ENCODE data around the gene CDC40. TPM values are rescaled to one million over a fixed set of nuclear protein-coding genes. Genes with fewer than 3 reads are reported as not detected.

Gene CDC40
- total and polyA plus RNA-seq, 9 of the 15 experiments (the other 6 are each of a cell fraction or from before 2014, with no cell fraction given), result 9.7 to 26.3 (median 15.7) TPM

GRCh38 chr6:110266996-110267395 lies 86.8 kb downstream of the CDC40 start (continued):
- no peak for TF ChIP-seq ARID4B (CRISPR knock-in tag; IDR thresholded peaks at IDR 0.05)
- no peak for TF ChIP-seq GABPB1 (CRISPR knock-in tag; IDR thresholded peaks at IDR 0.05)
- TF ChIP-seq CREB5 (CRISPR knock-in tag; IDR thresholded peaks at IDR 0.05), result no peak
- no peak for TF ChIP-seq MTA1 (IDR thresholded peaks at IDR 0.05; ENCODE audit: borderline replicate concordance)
- no peak for TF ChIP-seq ETV1 (tag; conservative IDR thresholded peaks at IDR 0.05; ENCODE audit: low read depth)
- TF ChIP-seq NEUROD1 (IDR thresholded peaks at IDR 0.05; ENCODE audit: borderline replicate concordance, low read depth, low read length, partially characterized antibody), result no peak
